ENCODE results near the gene RDH5. TPM values are rescaled to one million over a fixed set of nuclear protein-coding genes. Genes with fewer than 3 reads are reported as not detected.

Gene RDH5
- total and polyA plus RNA-seq, 2 donors from 2014 or later: 11.1 to 30.2 TPM

DNA sequence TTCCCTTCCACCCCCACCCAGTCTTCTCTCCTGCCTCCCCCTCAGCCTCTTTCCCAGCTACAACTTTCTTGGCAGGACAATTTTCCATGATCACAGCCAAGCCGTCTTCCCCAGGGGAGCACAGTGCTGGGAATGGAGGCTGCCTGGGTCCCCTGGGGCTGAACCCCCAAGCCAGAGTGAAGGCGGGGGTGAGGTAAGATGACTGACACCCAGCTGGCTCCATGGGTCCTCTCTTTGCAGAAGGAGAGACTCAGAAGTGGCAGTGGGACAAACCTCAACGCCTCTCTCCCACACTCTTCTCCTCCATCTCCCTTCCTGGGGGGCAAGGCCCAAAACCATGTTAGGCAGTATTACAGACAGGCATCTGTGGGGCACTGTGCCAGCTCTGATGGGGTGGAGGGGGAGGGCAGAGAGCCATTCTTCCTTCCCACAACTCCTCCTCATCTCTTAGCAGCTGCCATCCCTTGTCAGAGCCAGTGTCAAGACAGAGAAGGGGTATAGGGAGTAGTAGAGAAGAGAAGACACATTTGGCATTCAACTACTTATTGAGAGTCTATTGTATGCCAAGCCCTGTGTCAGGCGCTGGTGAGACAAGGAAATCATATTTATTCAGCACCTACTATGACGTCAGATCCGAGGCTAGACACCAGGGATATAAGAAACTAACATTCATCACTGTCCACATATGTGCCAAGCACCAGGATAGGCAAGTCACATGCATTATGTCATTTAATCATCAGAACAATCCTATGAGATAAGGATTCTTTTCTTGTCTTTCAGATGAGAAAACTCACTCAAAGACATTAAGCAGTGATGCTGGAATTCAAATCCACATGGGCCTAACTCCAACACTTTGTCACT, 16.1 kb upstream of the RDH5 start:
- peak overlapping the region in 1 of 2 donors; percentile 4 for H3K27ac ChIP-seq (ENCODE audit: low read depth in 2 of 2, low read length in 2 of 2)
- no peak for FAIRE-seq
- peak in 1 of 5 donors; percentile 66 for DNase-seq
- H3K36me3 ChIP-seq (ENCODE audit: control insufficient read depth in 2 of 3, insufficient read depth in 3 of 3, low read length in 3 of 3): no peaks in the 10 kb centered on the region
- no peaks in the 10 kb centered on the region for H3K9me3 ChIP-seq (ENCODE audit: control insufficient read depth in 2 of 3, insufficient read depth in 1 of 3, low read length in 3 of 3)
- no peaks in the 10 kb centered on the region for H3K27me3 ChIP-seq (ENCODE audit: control insufficient read depth, insufficient read depth, low read length)
- no peak overlapping the region for H3K9ac ChIP-seq (ENCODE audit: low read length in 3 of 3)
- intact Hi-C loops (cut with DNase I): no loop called here
- H3K4me1 ChIP-seq (ENCODE audit: control insufficient read depth in 2 of 3, insufficient read depth in 2 of 3, low read depth in 1 of 3, low read length in 3 of 3): peaks cover 0 to 15% (median 8%) of the 10 kb centered on the region in 3 donors
- TF ChIP-seq, protein P1, sequence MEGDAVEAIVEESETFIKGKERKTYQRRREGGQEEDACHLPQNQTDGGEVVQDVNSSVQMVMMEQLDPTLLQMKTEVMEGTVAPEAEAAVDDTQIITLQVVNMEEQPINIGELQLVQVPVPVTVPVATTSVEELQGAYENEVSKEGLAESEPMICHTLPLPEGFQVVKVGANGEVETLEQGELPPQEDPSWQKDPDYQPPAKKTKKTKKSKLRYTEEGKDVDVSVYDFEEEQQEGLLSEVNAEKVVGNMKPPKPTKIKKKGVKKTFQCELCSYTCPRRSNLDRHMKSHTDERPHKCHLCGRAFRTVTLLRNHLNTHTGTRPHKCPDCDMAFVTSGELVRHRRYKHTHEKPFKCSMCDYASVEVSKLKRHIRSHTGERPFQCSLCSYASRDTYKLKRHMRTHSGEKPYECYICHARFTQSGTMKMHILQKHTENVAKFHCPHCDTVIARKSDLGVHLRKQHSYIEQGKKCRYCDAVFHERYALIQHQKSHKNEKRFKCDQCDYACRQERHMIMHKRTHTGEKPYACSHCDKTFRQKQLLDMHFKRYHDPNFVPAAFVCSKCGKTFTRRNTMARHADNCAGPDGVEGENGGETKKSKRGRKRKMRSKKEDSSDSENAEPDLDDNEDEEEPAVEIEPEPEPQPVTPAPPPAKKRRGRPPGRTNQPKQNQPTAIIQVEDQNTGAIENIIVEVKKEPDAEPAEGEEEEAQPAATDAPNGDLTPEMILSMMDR (IDR thresholded peaks at IDR 0.05; ENCODE audit: borderline replicate concordance, extremely low read depth, insufficient read depth): no peak
- H3K4me3 ChIP-seq (ENCODE audit: low read length in 3 of 3): no peak overlapping the region

DNA sequence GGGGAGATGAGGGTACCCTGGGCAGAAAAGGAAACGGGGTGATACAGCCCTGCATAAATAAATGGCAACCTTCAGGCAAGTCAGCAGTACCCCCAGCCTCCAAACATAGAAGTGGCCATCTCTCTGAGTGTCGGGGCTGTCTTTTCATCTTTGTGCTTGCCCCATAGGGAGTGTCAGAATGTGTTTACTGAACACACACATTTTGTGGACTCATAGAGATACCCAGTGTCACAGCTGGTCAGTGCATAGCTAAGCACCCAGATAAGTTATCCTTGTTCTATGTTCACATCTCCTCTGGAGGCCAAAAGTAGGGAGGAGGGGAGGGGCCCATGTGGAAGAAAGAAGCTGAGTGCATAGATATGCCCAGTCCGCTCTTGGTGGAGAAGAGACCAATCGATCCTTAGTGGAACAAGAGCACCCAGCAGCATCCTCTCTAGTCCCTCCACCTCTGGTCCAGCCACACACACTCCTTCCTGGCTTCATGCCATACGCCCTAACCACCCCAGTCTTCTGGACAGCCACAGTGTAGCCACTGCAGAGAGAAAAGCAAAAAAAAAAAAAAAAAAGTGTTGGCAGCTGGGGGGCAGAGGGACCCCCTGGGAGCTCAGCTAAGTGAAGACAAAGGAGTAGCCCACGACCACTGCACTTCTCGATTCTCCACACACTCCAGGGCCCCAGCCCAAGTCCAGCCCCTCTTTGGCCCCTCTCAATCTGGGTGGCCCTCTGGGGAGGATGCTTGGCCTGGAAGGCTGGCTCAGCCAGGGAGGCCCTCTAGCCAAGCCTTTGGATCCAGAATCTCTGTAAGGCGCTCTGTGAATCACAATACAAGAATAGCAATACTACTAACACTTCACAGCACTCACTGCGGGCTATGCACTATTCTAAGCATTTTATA, 15.1 kb upstream of the RDH5 start:
- Histone ChIP-seq H3K27me3 (ENCODE audit: control insufficient read depth, insufficient read depth, low read length) (no peaks in the 10 kb centered on the region), H3K4me3 (ENCODE audit: low read length in 3 of 3) (no peak overlapping the region), H3K36me3 (ENCODE audit: control insufficient read depth in 2 of 3, insufficient read depth in 3 of 3, low read length in 3 of 3) (no peaks in the 10 kb centered on the region), H3K9me3 (ENCODE audit: control insufficient read depth in 2 of 3, insufficient read depth in 1 of 3, low read length in 3 of 3) (no peaks in the 10 kb centered on the region), H3K9ac (ENCODE audit: low read length in 3 of 3) (no peak overlapping the region), H3K4me1 (ENCODE audit: control insufficient read depth in 2 of 3, insufficient read depth in 2 of 3, low read depth in 1 of 3, low read length in 3 of 3) (peaks cover 0 to 15% (median 8%) of the 10 kb centered on the region in 3 donors), H3K27ac (ENCODE audit: low read depth in 2 of 2, low read length in 2 of 2) (no peak overlapping the region)
- intact Hi-C loops (cut with DNase I): no loop called here
- DNase-seq (peak in 1 of 5 donors; percentile 37), FAIRE-seq (no peak)
- TF ChIP-seq, protein P1 (IDR thresholded peaks at IDR 0.05; ENCODE audit: borderline replicate concordance, extremely low read depth, insufficient read depth): no peak

DNA sequence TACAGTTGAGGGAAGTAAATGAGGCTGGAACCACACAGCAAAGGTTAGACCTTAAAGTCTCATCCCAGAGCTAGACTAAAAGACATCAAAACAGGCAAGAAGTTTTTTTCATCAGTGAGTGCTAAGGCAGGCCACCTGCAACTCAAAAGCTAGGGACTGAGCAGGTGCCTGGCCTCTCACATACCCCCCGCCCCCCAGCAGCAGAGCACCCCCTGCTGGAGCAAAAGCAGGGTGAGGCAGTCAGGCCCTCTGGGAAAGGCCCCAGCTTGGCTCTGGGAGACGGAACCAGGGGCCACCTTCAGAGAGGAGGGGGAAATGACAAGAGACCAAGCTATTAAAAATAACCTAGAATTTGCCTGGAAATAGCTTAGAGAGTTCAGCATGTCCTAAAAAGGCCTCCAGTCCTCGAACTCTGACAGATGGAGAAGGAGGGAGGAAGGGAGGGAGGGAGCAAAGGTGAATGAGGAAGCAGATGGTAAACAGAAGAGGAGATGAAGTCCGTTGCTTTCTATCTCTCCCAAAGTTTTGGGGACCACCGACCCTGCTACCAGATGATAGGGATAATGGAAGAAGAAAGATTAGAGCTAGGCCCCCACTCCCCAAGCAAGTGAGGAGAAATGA, 14.3 kb upstream of the RDH5 start:
- H3K9ac ChIP-seq (ENCODE audit: low read length in 3 of 3): no peak overlapping the region
- DNase-seq (peak in 1 of 5 donors; percentile 35), FAIRE-seq (no peak)
- TF ChIP-seq, protein P1 (IDR thresholded peaks at IDR 0.05; ENCODE audit: borderline replicate concordance, extremely low read depth, insufficient read depth): peak; percentile 25
- no peaks in the 10 kb centered on the region for H3K27me3 ChIP-seq (ENCODE audit: control insufficient read depth, insufficient read depth, low read length)
- H3K27ac ChIP-seq (ENCODE audit: low read depth in 2 of 2, low read length in 2 of 2): peak overlapping the region; percentile 28 to 34
- intact Hi-C loops (cut with DNase I): no loop called here
- peaks cover 0 to 15% (median 8%) of the 10 kb centered on the region in 3 donors for H3K4me1 ChIP-seq (ENCODE audit: control insufficient read depth in 2 of 3, insufficient read depth in 2 of 3, low read depth in 1 of 3, low read length in 3 of 3)
- peak overlapping the region in 2 of 3 donors; percentile 16 to 57 for H3K4me3 ChIP-seq (ENCODE audit: low read length in 3 of 3)
- H3K9me3 ChIP-seq (ENCODE audit: control insufficient read depth in 2 of 3, insufficient read depth in 1 of 3, low read length in 3 of 3): no peaks in the 10 kb centered on the region
- H3K36me3 ChIP-seq (ENCODE audit: control insufficient read depth in 2 of 3, insufficient read depth in 3 of 3, low read length in 3 of 3): no peaks in the 10 kb centered on the region

Data from kidney (tissue), 14 donors.